Mesendoderm (in vitro differentiated cells): ENCODE results near the gene LSM2.

Experiments used
- DNase-seq: peaks from one replicate; pipeline ENCODE4 v3.0.0; 2013
- H2AK5ac ChIP-seq: 2 replicates; pipeline ENCODE4 v1.6.1; 2013; ENCODE audit warnings: low read length, inconsistent platforms
- H2BK120ac ChIP-seq: 2 replicates; pipeline ENCODE4 v1.6.1; 2013; ENCODE audit warnings: low read depth, mild to moderate bottlenecking, low read length, moderate library complexity, mixed read lengths
- H2BK15ac ChIP-seq: replicated peaks from 2 replicates; pipeline ENCODE4 v1.6.1; 2013; ENCODE audit warnings: low read depth, mild to moderate bottlenecking, moderate library complexity
- H2BK5ac ChIP-seq: 2 replicates; pipeline ENCODE4 v1.6.1; 2013; ENCODE audit warnings: low read length, inconsistent platforms
- H3K18ac ChIP-seq: 2 replicates; pipeline ENCODE4 v1.6.1; 2013; ENCODE audit warnings: mild to moderate bottlenecking, low read length, mixed read lengths
- H3K23ac ChIP-seq: one replicate; pipeline ENCODE4 v1.6.1; 2013; ENCODE audit warnings: low read length
- H3K27ac ChIP-seq: 2 replicates; pipeline ENCODE4 v1.5.1; 2013; ENCODE audit warnings: low read depth, mild to moderate bottlenecking, inconsistent platforms, low read length, moderate library complexity
- H3K27me3 ChIP-seq: 2 replicates; pipeline ENCODE4 v1.6.1; 2013; ENCODE audit warnings: low read length, control low read depth, mild to moderate bottlenecking, inconsistent platforms; ENCODE audit not compliant: insufficient read depth, poor library complexity
- H3K36me3 ChIP-seq: 2 replicates; pipeline ENCODE4 v1.6.1; 2013; ENCODE audit warnings: low read length, inconsistent platforms; ENCODE audit not compliant: control insufficient read depth, insufficient read depth
- H3K4ac ChIP-seq: one replicate; pipeline ENCODE4 v1.6.1; 2013; ENCODE audit warnings: low read depth, mild to moderate bottlenecking, low read length, moderate library complexity
- H3K4me1 ChIP-seq: 2 replicates; pipeline ENCODE4 v1.6.1; 2013; ENCODE audit warnings: low read depth, low read length, inconsistent platforms; ENCODE audit not compliant: control insufficient read depth
- H3K4me2 ChIP-seq: 2 replicates; pipeline ENCODE4 v1.6.1; 2013; ENCODE audit warnings: low read length
- H3K4me3 ChIP-seq: 2 replicates; pipeline ENCODE4 v1.5.1; 2013; ENCODE audit warnings: mild to moderate bottlenecking, low read length
- H3K56ac ChIP-seq: one replicate; pipeline ENCODE4 v1.6.1; 2013; ENCODE audit warnings: low read length
- H3K79me1 ChIP-seq: 2 replicates; pipeline ENCODE4 v1.6.1; 2013; ENCODE audit warnings: low read length, inconsistent platforms
- H3K79me2 ChIP-seq: 2 replicates; pipeline ENCODE4 v1.6.1; 2013; ENCODE audit warnings: mild to moderate bottlenecking, low read length; ENCODE audit not compliant: control insufficient read depth, insufficient read depth
- H3K9ac ChIP-seq: 2 replicates; pipeline ENCODE4 v1.6.1; 2013; ENCODE audit warnings: low read length, inconsistent platforms
- H4K5ac ChIP-seq: one replicate; pipeline ENCODE4 v1.6.1; 2013; ENCODE audit warnings: low read length
- H4K8ac ChIP-seq: one replicate; pipeline ENCODE4 v1.6.1; 2013; ENCODE audit warnings: low read depth, mild to moderate bottlenecking, control low read depth, low read length, moderate library complexity
- WGBS: extraction: QIAGEN DNeasy Blood & Tissue Kit; methylation state at CpG from one replicate; pipeline ENCODE4 v1.1.7; 2013; ENCODE audit warnings: low lambda C conversion rate, missing lambda C conversion rate; ENCODE audit not compliant: insufficient coverage; ENCODE audit errors: extremely low coverage; 5-methylcytosine and 5-hydroxymethylcytosine counted together

The LSM2 gene

GRCh38 chr6:31778193-31778592 is 28.6 kb downstream of the LSM2 start:
- no peaks in the 10 kb centered on the region for H3K27me3 ChIP-seq
- no peak overlapping the region for H4K8ac ChIP-seq
- DNase-seq = no peak
- peaks cover 14% of the 10 kb centered on the region for H3K36me3 ChIP-seq
- H3K9ac ChIP-seq = no peak overlapping the region
- H3K4ac ChIP-seq = no peak overlapping the region
- no CpG with 5 or more reads among the region's 5 CpGs for WGBS
- no peak overlapping the region for H3K27ac ChIP-seq
- no peak overlapping the region for H3K4me3 ChIP-seq
- no peak overlapping the region for H2AK5ac ChIP-seq
- no peaks in the 10 kb centered on the region for H3K4me1 ChIP-seq
- H3K4me2 ChIP-seq = no peak overlapping the region
- H3K18ac ChIP-seq = no peak overlapping the region
- no peak overlapping the region for H3K56ac ChIP-seq
- no peak overlapping the region for H2BK15ac ChIP-seq
- no peak overlapping the region for H2BK5ac ChIP-seq
- H2BK120ac ChIP-seq = no peak overlapping the region
- no peak overlapping the region for H3K23ac ChIP-seq
- no peak overlapping the region for H4K5ac ChIP-seq
- H3K79me1 ChIP-seq = no peaks in the 10 kb centered on the region
- H3K79me2 ChIP-seq = no peaks in the 10 kb centered on the region

- H3K9ac ChIP-seq = no peak overlapping the region
- H3K4ac ChIP-seq = no peak overlapping the region
- H3K23ac ChIP-seq = no peak overlapping the region
- H3K4me3 ChIP-seq = no peak overlapping the region
- H3K79me2 ChIP-seq = no peaks in the 10 kb centered on the region
- H3K27ac ChIP-seq = no peak overlapping the region
- H2AK5ac ChIP-seq = no peak overlapping the region
- no CpG with 5 or more reads among the region's 5 CpGs for WGBS
- H3K4me1 ChIP-seq = no peaks in the 10 kb centered on the region
- no peak overlapping the region for H3K56ac ChIP-seq
- no peaks in the 10 kb centered on the region for H3K27me3 ChIP-seq
- no peak overlapping the region for H4K8ac ChIP-seq
- H2BK5ac ChIP-seq = no peak overlapping the region
- H3K18ac ChIP-seq = no peak overlapping the region
- no peak overlapping the region for H3K4me2 ChIP-seq
- DNase-seq = no peak
- no peak overlapping the region for H2BK120ac ChIP-seq
- peaks cover 11% of the 10 kb centered on the region for H3K36me3 ChIP-seq
- H3K79me1 ChIP-seq = no peaks in the 10 kb centered on the region
- no peak overlapping the region for H2BK15ac ChIP-seq
- no peak overlapping the region for H4K5ac ChIP-seq
Observed at GRCh38 chr6:31777667-31778050, 29.1 kb downstream of the LSM2 start.

GRCh38 chr6:31776989-31777666 is 29.6 kb downstream of the LSM2 start, which contains the start of gene VWA7:
Gene VWA7 (minus strand): TSS chr6:31777328. CDS start chr6:31776779, 549 bp downstream.
- Histone ChIP-seq H3K79me2 (no peaks in the 10 kb centered on the region), H3K18ac (no peak within 1 kb of the TSS), H3K27ac (no peak within 1 kb of the TSS), H3K9ac (peak within 1 kb of the TSS; percentile 32), H2AK5ac (no peak within 1 kb of the TSS), H3K4ac (no peak within 1 kb of the TSS), H3K79me1 (no peaks in the 10 kb centered on the region), H4K5ac (no peak within 1 kb of the TSS), H3K23ac (no peak within 1 kb of the TSS), H3K4me1 (no peaks in the 10 kb centered on the region), H3K36me3 (peaks cover 10% of the 10 kb centered on the region), H4K8ac (no peak within 1 kb of the TSS), H2BK5ac (no peak within 1 kb of the TSS), H2BK120ac (no peak within 1 kb of the TSS), H2BK15ac (no peak within 1 kb of the TSS), H3K4me2 (no peak within 1 kb of the TSS), H3K4me3 (no peak within 1 kb of the TSS), H3K27me3 (no peaks in the 10 kb centered on the region), H3K56ac (peak within 1 kb of the TSS; percentile 60)
- peak; percentile 60 for DNase-seq
- no CpG with 5 or more reads among the region's 15 CpGs for WGBS

GRCh38 chr6:31776485-31776988 is 30.2 kb downstream of the LSM2 start:
- H2BK5ac ChIP-seq = no peak overlapping the region
- DNase-seq = no peak
- WGBS = no CpG with 5 or more reads among the region's 14 CpGs
- H3K36me3 ChIP-seq = peaks cover 6% of the 10 kb centered on the region
- no peak overlapping the region for H3K9ac ChIP-seq
- H3K23ac ChIP-seq = no peak overlapping the region
- no peak overlapping the region for H4K8ac ChIP-seq
- no peak overlapping the region for H3K56ac ChIP-seq
- H3K79me2 ChIP-seq = no peaks in the 10 kb centered on the region
- H4K5ac ChIP-seq = no peak overlapping the region
- H3K18ac ChIP-seq = no peak overlapping the region
- H3K27me3 ChIP-seq = no peaks in the 10 kb centered on the region
- H2BK15ac ChIP-seq = no peak overlapping the region
- H3K4me2 ChIP-seq = no peak overlapping the region
- H3K27ac ChIP-seq = no peak overlapping the region
- no peaks in the 10 kb centered on the region for H3K4me1 ChIP-seq
- no peak overlapping the region for H2BK120ac ChIP-seq
- H2AK5ac ChIP-seq = no peak overlapping the region
- H3K79me1 ChIP-seq = no peaks in the 10 kb centered on the region
- no peak overlapping the region for H3K4me3 ChIP-seq
- H3K4ac ChIP-seq = no peak overlapping the region

- no peak overlapping the region for H3K9ac ChIP-seq
- no peaks in the 10 kb centered on the region for H3K4me1 ChIP-seq
- peaks cover 5% of the 10 kb centered on the region for H3K36me3 ChIP-seq
- DNase-seq = no peak
- H3K18ac ChIP-seq = no peak overlapping the region
- no peaks in the 10 kb centered on the region for H3K79me1 ChIP-seq
- H2AK5ac ChIP-seq = no peak overlapping the region
- WGBS = no CpG with 5 or more reads among the region's 32 CpGs
- no peak overlapping the region for H3K56ac ChIP-seq
- no peak overlapping the region for H3K27ac ChIP-seq
- H3K23ac ChIP-seq = no peak overlapping the region
- no peak overlapping the region for H3K4me2 ChIP-seq
- no peak overlapping the region for H2BK15ac ChIP-seq
- H3K27me3 ChIP-seq = no peaks in the 10 kb centered on the region
- H3K79me2 ChIP-seq = no peaks in the 10 kb centered on the region
- H3K4ac ChIP-seq = no peak overlapping the region
- no peak overlapping the region for H4K5ac ChIP-seq
- no peak overlapping the region for H3K4me3 ChIP-seq
- no peak overlapping the region for H2BK120ac ChIP-seq
- H2BK5ac ChIP-seq = no peak overlapping the region
- H4K8ac ChIP-seq = no peak overlapping the region
Observed at GRCh38 chr6:31775633-31776484, 30.9 kb downstream of the LSM2 start.
